Stimulated activated naive CD4-positive, alpha-beta T cell (primary cell): ENCODE measurements around the gene ACACB.

ENCODE experiments used
- DNase-seq, 6 experiments: peaks; one replicate each; lab custom pipeline; 2025; lab: John Stamatoyannopoulos, UW

The ACACB gene

DNA sequence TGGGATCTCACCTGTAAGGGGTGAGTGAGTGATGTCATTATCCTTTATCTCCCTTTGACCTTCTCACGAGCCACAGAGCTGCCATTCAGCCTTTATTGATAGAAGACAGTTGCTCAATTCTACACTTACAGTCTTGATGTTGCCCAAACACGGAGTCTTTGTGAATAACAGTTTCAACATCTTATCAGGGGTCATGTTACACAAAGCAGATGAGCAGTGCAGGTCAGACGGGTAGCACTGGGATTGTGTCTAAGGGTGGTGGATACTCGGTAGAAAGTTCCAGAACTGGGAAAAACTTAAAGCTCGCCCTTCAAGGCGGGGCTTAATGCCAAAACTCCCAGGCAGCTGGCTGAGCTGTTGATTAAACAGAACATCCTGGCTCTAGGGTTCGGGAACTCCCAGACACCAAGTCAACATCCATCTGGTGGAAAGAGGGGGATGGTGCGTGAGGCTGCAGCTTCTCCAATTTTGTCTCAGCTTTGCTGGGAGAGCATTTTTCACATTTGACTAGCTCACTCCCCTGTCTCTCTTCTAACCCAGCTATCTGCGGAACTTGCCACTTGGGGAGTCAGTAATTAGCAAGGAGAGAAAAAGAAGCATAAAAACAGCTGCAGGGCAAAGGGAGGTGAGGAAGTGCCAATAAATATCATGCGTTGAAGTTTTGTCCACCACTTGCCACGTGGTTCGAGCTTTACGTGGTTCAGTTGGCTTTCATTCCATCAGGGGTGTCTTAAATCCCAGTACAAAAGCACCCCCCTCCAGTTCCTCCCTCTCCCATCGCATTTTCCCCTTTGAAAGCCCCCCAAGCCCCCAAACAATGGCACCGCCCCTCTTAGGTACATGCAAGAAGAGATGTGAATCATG, 161.7 kb downstream of the ACACB start:
- DNase-seq = no peak

DNA sequence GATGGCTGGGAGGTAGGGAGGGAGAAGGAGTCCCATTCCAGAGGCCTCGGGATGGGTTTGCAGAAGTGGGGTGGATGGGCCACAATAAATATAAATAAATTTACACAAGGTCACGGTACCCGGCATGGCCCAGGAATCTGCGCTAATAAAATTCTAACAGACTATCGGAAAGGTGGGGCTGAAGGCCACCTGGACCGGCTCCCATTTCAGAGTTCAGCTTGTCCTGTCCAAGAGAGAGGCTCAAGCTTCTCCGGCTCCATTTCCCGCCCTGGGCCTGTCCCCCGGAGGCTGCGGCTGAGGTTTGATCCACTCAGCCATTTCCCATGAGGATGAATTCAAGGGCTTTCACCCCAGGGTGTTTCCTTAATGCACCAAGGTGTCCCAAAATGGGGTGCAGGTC, 162.5 kb downstream of the ACACB start:
- no peak for DNase-seq

DNA sequence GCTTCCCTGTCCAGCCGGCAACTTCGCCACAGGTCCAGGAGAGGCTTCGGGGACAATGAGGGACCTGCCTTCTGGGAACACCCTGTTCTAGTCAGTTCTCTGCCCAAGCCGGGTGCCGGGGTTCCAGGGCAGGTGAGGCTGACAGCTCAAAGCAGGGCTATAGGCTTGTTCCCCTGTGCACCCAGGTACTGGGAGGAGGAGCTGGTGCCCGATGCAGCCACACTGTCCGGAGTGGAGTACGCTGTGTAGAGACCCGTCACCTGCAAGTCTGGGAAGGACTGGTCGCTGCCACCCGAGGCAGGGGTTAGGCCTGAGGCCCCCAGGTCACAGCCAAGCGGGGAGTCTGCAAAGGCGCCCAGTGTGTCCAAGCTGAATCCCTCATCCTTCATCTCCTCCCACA, 163.1 kb downstream of the ACACB start:
- DNase-seq = no peak

DNA sequence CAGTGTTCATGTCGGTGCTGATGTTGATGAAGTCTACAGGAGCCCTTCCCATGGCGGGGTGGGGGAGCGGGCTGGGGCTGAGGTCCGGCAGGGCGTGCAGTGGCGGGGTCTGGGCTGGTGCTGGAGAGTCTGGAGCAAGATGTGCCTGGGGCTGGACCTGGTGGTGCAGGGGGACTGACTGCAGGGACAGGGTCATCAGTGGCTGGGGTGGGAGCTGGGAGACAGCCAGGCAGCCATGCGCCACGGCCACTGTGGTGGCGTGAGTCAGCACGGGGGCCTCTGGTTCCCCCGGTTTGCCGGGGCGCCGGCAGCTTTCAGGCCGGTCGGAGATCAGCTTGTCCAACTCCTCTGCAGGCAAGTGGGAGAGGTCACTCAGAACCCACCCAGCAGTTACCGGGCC, 165.1 kb downstream of the ACACB start:
- no peak for DNase-seq

DNA sequence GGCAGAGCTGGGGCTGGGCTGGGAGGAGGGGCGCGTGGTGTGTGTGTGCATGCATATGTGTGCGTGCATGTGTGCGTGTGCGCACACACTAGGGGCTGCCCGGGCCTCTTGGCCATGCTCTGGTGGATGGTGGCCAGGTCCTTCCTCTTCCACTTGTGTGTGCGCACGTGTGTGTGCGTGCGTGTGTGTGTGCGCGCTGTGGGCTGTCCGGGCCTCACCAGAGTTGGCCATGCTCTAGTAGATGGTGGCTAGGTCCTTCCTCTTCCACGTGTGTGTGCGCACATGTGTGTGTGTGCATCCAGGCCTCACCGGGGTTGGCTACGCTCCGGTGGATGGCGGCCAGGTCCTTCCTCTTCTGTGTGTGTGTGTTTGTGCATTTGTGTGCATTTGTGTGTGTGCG, 168.0 kb downstream of the ACACB start:
- DNase-seq = no peak

DNA sequence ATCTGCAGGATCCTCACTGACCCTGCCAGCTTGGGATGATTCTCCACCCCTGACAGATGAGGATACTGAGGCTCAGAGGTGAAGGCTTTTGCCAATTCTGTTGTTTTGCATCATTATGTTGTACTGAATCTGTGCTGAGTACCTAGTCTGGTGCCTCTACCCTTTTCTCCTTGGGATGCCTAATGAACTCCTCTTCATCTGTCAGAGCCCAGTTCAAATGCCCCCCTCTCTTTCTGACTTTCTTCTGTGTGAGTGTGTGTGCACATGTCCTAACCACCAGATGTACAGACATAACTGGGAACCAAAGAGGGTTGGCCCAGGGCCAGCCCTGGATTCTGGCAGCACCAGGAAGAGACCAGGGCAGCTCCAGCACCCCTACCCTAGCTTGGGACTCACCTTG, 169.9 kb downstream of the ACACB start:
- no peak for DNase-seq

DNA sequence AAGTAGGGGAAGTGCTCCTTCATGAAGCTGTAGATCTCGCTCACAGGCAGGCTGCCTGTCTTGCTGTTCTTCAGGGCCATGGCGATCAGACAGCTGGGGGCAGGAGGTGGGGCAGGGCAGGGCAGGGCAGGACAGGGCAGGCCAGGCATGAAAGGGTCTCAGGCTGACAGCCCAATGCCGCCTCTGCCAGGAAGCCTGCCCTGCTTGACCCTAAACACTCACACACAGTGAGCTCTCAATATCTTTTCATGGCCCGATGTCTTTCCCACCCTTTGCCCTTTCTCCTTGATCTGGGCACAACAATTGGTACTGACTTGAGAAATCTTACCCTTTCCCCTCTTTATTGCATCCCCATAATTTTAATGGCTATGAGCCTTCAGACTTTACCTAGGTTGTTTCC, 170.3 kb downstream of the ACACB start:
- no peak for DNase-seq

DNA sequence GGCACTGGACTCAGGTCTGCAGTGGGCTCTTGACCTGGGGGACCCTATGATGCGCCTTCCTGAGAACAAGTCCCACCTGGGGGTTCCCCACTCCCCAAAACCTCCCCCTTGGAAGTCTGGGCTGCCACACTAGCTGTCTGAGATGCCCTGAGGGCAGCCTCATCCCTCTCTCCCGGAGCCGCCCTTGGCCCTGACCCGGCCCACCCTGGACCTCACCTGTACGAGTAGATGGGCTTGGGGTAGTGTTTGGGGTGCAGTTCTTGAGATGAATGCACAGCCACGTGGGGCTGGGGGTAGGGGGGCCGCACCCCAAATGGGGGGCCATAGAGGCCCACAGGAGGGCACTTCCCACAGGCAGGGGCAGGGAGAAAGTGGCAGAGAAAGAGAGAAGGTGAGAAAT, 170.8 kb downstream of the ACACB start:
- DNase-seq = no peak

DNA sequence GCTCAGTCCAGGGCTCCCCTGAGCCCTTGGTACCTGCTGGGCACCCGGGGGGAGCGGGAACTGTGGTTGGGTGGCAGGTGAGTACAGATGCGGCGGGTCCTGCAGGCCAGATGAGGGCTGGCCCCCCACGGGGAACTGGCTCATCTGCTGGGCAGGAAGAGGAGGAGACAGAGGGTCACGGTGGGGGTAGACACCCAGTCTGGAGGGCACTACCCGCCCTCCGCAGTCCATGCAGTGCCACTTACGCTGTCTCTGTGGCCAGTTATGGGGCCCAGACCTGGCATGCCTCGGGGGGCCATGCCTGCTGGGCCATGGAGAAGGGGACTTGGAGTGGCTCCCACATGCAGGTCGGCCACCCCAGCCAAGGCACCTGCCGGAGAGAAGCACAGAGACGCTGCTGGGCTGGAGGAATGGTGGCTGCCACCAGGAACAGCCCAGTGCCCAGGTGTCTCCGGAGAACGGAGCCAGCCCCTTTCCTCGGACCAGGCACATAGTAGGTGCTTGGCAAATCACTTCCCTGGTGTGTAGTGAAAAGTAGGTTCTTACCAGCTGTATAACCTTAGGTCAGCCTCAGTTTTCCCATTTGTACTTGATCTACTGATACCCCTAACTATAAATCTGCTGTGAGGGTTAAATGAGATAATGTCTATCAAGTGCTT, 171.6 kb downstream of the ACACB start:
- no peak for DNase-seq

DNA sequence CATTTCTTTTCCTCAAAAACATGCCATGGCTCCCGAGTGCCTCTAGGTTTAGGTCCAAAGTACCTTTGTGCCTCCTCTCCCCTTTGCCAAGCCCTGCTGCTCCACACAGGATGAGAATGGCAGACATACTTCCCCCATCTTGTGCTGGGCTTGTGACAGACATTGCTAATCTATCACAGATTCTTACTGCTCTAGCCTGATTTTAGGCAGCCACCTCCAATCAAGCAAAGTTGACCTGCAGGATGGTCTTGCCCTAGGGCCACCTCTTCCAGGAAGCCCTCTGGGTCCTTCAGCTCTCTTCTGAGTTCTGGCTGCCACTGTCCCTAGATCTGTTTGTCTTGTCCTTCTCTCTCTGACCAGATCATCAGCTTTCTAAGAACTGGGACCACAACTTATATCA, 172.2 kb downstream of the ACACB start:
- no peak for DNase-seq

DNA sequence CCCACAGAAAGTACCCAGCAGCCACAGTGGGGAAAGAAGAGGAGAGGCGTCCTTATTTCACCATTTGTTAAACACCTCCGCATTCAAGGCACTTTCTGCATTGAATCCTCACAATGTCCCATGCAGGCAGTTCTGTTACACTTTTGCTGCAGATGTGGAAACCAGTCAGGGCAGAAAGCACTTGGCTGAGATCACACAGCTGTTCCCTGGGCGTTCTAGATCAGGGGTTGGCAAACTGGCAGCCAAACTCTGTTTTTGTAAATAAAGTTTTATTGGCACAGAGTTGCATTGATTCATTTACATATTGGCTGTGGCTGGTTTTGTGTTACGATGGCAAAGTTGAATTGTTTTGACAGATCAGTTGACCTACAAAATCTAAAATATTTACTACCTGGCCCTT, 172.6 kb downstream of the ACACB start:
- DNase-seq = no peak

DNA sequence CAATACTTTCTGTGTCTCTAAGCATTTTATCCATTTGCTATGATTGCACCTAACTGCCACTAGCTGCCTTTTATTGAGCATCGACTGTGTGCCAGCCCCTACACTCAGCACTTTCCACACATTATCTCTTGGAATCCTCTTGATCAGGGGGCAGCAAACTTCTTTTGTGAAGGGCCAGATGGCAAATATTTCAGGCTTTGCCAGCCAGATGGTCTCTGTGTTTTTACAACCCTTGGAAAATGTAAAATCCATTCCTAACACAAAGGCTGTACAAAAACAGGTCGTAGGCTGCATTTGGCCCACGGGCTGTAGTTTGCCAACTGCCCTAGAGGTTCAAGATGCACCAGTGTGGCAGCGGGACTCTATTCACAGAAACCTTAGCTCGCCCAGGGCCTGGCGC, 173.2 kb downstream of the ACACB start:
- no peak for DNase-seq

DNA sequence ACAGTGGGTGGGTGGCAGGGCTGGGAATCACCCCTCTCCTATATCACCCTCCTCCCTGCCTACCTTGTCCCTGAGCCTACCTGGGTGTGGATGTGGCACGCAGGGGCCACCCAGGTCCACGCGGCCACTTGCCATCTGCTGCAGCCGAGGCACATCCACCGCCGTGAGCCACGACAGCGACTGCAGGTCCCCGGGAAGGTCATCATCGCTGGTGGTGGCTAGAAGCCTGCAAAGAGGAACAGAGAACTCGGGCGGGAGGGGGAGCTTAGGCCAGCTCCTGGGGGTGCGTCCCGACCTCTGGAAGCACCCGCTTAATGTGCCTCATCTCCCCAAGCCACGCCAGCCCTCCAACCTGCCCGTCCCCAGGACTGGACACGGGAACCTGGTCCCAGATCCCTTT, 173.7 kb downstream of the ACACB start:
- no peak for DNase-seq

DNA sequence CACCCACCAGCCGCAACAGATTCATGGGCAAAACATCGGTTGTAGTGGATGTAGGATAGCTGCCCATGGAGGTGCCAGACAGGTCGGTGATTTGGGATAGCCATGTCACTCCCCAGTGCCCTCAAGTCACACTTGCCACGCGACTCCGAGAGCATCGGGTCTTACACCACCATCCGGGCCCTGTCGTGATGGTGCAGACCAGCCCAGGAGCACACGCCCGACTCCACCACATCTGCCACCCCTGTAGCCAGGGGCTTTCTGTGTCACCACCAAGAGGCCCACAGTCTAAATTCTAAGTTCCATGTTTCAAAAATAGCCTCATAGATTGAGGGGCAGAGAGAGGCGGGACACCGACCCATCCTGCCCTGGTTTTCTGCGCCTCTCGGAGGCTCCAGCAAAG, 174.7 kb downstream of the ACACB start:
- DNase-seq = no peak

DNA sequence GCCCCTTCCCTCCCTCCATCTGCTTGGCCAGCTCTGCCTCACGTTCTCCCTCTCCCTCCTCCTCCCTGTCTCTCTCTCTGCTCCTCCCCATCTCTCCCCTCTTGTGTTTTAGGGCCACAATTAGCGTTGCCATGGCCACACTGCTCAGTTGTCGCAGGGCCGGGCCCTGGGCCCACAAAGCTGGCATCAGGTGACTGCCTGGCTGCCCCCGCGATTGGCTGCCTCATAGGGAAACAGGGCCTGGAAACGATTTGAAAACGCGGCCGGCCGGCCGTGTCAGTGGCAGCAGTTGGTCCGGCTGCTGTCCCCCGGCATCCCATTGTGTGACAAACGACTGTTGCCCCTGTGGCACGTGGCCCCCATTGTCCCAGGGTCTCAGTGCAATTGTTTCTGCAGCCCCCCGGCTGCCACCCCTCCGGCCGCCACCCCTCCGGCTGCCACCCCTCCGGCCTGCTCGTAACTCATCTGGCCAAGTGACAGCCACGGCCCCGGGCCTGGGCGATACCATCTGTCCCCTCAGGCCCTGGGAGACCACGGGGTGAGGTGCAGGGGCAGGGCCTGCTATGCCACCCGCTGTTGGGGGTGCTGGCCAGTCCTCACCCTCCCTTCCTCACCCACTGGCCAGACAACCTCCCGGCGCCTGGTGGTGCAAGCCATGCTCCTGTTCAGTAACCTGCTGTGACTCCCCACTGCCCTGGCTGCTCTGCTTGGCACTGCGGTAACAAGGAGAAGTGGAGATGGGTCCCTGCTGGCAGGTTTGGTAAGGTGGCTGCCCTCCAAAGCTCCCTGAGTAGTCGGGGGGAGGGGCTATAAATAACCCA, 175.3 kb downstream of the ACACB start:
- no peak for DNase-seq

DNA sequence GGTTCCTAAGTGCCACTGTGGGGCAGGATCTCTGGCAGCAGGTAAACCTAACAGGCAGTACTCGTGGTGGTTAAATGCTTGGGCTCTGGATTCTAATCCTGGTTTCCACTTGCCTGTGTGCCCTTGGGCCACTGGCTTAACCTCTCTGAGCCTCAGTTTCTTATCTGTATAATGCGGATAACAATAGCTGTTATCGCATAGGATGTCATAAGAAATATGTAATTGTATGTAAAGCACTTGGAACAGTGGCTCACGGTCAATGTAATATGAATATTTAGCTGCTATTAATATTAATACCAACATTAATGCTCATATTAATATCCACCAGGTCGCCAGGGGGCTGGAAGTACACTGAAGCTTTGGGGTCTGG, 175.9 kb downstream of the ACACB start:
- DNase-seq = no peak

DNA sequence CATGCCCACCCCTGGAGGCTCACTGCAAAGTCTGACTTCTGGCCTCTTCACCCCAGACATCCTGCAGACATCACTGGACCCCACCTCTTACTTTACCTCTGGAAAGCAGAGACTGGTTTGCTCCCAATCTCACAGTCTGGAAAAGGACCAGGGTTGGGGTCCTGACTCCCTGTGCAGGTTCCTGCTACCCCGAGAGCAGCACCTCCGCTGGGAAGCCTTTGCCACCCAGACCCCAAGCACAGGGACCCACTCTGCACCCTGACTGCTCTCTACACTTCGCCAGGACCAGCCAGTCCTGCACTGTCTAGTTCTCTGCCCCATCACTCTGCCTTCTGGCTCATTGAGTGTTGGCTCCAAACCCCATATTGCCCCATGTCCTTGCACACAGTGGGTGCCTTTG, 176.7 kb downstream of the ACACB start:
- DNase-seq = no peak

DNA sequence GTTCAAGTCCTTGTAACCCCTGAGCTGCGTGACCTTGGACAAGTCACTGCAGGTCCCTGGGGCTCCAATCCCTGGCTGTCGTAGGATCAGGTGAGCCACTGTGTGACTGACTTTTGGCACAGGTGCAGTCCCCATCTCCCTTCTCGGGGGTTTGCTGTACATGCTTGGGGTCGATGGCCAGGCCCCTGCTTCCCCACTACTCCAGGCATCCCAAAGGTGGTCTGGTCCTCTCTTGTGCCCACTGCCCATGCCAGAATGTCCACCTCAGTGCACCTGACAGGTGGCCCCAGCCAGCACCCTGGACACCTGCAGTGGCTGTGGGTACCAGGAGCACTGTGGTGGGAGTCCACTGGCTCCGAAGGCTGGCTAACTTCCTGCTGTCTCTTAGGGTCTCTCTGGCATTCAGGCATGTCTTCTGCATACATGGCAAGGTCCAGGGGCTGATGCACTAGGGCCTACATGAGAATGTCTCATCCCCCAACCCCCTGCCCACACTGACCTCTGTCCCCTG, 178.0 kb downstream of the ACACB start:
- DNase-seq = no peak

DNA sequence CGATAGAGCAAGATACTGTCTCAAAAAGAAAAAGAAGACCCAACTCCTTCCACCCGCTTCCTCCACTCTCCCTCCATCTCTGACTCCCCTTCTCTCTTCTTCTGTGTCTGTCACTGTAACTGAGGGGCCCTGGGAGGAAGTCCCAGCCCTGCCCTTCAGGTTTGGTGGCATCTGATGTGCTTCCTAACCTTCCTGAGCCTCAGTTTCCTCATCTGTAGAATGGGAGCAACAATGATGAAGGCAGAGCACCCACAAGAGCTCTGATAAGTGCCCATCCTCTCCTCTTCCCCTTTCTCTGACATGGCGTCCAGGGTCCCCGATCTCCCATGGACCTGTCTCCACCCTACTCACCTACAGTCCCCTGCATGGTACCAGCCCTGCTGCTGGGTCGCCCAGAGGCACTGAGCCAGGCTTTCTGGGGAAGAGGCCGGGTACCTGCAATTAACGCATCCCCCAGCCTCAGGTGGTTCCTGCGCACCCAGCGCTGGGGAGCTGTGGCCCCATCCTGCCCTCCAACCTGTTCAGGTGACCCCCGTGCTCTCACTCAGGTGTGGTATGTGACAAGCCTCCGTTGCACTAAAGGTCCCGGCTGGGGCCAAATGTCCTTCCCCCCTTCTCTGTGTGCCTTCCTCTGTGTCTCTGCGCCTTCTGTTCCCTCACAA, 179.5 kb downstream of the ACACB start:
- no peak for DNase-seq

DNA sequence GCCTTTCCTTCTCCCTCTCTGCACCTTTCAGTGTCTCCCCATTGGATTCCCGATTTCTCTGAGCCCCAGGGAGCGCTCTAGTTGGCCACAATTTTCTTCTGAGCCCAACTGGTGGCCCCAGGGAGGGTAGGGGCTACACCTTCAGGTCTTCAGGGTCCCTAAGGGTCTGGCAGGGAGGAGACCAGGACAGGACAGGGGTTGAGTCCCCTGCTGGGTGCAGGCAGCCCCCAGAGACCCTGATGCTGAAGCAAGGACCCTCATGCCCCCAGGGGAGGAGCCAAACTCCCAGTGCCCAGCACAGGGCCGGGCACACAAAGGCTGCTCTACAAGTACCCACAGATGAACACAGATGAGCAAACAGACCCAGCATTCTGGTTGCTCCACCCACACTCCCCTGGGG, 180.0 kb downstream of the ACACB start:
- DNase-seq = no peak

DNA sequence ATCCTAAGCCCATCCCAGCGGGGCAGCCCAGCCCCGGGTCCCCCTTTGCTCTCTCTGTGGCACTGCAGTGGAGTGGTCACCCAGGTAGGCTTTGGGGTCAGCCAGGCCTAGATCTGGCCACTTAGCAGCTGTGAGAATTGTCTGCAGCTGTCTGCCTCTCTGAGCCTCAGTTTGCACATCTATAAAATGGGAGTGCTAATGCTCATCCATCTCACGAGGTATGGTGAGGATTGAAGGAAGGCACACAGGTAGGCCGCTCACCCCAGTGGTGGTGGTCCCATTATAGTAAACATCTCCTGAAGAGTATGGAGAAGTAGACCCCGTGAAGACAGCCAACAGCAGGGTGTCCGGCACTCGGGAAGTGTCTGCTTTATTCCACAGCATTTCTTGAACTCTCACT, 183.5 kb downstream of the ACACB start:
- no peak for DNase-seq

DNA sequence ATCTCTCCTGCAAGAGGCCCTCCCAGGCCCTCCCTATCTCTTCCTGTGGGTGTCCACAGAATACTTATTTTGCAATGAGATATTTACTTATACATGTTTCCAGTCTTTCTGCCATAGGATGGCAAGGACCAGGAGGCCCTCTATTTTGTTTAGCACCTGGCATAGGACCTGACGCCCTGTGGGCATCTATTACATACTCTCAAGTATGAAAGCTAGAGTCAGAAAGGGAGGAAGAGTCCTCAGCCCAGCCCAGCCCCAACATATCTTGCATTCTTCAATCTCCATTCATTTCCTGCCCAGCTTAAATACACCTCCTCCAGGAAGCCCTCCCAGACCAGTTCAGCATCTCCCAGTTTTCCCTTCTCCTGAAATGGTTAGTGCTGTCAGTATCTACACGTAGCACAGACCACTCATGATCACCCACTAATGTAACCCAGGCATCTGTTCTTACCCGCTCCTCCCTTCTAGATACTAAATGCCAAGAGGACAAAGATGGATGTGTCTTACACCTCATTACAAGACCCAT, 185.3 kb downstream of the ACACB start:
- DNase-seq = no peak
